HG03565 (cell line): Measurements from ENCODE around the gene POLR3A.
"Not testable (repeated sequence)": the region's sequence is repeated elsewhere in the genome, so short reads cannot be mapped to it uniquely, and the experiment has no call there.

Experiments
- ATAC-seq: cut with Tn5 transposase; IDR thresholded peaks from one replicate; pipeline ENCODE4 v1.9.1; 2021; ENCODE audit warnings: mild to moderate bottlenecking, moderate library complexity; ENCODE audit not compliant: unreplicated experiment

POLR3A gene

GRCh38 chr10:78029269-78030226 lies at the start of gene POLR3A:
Gene POLR3A (minus strand): TSS chr10:78029515. CDS start chr10:78029407, 108 bp downstream.
- ATAC-seq = peak; percentile 42

- no peak for ATAC-seq
Measured at GRCh38 chr10:78078539-78079330, 49.4 kb upstream of the POLR3A start.

DNA sequence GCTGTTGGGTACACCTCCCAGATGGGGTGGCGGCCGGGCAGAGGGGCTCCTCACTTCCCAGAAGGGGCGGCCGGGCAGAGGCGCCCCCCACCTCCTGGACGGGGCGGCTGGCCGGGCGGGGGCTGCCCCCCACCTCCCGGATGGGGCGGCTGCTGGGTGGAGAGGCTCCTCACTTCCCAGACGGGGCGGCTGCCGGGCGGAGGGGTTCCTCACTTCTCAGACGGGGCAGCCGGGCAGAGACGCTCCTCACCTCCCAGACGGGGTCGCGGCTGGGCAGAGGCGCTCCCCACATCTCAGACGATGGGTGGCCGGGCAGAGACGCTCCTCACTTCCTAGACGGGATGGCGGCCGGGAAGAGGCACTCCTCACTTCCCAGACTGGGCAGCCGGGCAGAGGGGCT lies 46.5 kb upstream of the POLR3A start:
- ATAC-seq = not testable (repeated sequence)

DNA sequence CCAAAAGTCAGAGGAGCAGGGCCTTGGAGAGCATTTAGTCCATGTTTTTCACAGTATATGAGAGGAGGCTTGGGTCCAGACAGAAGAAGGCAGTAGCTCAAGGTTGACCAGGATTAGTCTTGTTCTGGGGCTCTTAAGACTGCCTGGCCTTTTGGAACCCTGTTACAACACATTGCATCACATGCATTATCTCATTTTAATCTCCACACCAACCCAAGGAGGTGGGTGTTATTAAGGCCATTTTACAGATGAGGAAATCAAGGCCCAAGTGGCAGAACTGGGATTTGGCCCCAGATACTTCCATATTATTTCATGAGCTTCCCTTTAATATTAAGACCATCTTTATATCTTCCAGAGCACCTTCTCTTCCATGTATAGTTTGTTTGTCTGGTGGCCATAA lies 43.2 kb upstream of the POLR3A start:
- no peak for ATAC-seq

DNA sequence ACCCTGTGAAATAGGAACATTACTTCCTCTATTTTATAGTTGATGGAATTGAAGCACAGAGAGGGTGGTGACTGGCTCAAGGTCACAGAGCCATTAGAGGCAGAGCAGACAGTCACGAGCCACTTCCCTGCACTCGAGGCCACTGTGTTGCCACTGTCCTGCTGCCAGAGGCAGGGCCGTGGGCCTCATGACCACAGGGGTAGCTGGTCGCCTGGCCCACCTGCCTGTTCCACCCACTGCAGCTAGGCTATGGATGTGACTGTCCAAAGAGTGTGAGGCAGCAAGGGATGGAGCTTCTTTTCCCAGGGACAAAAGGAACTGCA lies 42.5 kb upstream of the POLR3A start:
- no peak for ATAC-seq

- ATAC-seq = no peak
Measured at GRCh38 chr10:78071140-78071856, 42.0 kb upstream of the POLR3A start.

- ATAC-seq = no peak
Measured at GRCh38 chr10:78070726-78071125, 41.4 kb upstream of the POLR3A start.

DNA sequence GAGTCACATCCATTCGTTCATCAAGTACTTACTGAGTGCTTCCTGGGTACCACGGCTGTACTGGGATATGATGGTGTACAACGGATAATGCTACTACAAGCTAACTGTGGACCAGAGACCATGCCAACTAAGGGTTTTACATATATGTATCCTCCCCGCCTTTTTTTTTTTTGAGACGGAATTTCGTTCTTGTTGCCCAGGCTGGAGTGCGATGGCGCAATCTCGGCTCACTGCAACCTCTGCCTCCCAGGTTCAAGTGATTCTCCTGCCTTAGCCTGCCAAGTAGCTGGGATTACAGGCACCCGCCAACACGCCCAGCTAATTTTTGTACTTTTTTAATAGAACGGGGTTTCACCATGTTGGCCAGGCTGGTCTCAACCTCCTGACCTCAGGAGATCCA lies 40.7 kb upstream of the POLR3A start:
- ATAC-seq = not testable (repeated sequence)

- no peak for ATAC-seq
Measured at GRCh38 chr10:78069151-78069550, 39.8 kb upstream of the POLR3A start.

DNA sequence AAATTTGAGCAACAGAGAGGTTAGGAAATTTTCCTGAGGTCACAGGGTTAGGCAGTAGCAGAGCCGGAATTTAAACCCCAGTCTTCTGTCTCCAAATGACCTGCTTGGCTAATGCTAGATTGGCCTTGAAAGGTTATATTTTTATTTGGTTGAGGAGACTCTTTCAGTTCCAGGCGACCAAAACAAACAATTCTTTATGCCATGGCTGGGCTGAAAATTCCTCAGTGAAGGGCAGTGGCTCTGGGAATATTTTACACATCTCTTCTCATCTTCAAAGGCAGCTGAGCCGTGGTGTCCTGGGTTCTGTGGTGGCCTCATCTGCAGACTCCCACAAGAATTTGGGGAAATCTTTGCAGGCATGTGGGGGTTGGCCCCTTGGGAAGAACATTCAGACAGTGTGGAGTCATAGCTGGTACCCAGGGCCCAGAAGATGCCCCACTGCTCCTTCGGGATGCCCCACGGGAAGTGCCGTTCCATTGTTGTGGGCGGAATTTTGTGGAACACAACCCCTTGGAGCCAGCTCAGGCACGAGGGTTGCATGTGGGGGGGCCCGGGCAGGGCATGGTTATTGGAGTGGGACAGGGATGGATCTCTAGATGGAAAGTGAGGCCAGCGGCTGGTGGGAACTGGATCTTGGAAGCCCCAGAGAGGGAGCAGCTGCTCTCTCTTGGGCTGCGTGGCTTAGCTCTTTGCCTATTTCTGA lies 37.6 kb upstream of the POLR3A start:
- ATAC-seq = no peak

GRCh38 chr10:78066012-78066411 lies 36.7 kb upstream of the POLR3A start:
- no peak for ATAC-seq

GRCh38 chr10:78065611-78066010 lies 36.3 kb upstream of the POLR3A start:
- no peak for ATAC-seq

DNA sequence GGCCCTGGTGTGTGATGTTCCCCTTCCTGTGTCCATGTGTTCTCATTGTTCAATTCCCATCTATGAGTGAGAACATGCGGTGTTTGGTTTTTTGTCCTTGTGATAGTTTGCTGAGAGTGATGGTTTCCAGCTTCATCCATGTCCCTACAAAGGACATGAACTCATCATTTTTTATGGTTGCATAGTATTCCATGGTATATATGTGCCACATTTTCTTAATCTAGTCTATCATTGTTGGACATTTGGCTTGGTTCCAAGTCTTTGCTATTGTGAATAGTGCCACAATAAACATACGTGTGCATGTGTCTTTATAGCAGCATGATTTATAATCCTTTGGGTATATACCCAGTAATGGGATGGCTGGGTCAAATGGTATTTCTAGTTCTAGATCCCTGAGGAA lies 35.6 kb upstream of the POLR3A start:
- not testable (repeated sequence) for ATAC-seq

DNA sequence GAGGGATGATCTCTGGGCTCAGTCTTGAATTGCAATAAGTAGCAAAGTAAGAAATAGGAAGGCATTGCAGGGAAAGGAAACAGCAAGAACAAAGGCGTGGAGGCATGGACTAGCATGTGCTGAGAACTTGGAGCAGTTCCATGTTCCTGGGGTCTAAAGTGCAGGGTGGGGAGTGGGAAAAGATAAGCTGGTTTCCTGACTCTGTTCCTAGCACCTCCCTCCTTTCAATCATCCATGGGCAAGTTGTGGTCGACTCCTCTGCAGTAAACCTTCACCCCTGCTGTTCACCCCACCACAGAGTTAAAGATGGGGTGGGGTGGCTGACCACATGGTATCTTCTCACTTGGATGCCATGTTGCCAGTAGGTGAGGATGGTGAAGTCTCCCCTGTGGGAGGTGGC lies 33.9 kb upstream of the POLR3A start:
- no peak for ATAC-seq

GRCh38 chr10:78062296-78062695 lies 33.0 kb upstream of the POLR3A start:
- no peak for ATAC-seq

DNA sequence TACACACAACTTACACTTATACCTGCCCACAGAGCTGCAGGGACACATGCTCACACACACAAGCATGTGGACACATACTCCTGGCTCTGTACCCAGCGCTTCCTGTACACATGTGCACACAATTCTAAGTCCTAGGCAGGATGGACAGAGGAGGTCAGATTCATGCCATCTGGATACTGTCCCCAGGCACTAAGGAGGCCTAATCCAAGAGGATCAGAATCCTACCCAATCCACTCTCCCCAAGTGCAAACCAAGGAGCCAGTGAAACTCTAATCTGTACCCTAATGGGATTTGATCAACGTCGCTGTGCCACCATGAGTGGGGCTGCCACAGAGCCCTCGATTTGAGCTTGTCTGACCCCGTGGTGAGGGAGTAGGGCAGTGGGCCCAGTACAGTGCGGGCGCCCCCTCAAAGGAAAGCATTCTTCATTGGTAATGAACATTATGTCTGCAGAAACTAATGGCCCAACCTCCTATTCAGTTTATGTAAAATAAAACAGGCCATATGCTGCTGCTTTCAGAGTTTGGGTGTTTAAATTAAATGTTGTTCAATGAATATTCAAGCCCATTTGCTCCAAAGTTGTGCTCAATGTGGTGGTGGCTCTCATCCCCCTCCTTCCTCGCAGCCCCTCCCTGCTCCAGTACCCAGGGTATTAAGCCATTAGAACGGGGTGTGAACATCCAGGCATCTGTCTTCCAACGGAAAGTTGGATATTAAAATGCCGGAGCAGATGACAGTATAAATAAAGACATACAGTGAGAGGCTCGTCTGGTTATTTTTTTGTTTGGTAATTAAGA lies 30.8 kb upstream of the POLR3A start:
- ATAC-seq = no peak

DNA sequence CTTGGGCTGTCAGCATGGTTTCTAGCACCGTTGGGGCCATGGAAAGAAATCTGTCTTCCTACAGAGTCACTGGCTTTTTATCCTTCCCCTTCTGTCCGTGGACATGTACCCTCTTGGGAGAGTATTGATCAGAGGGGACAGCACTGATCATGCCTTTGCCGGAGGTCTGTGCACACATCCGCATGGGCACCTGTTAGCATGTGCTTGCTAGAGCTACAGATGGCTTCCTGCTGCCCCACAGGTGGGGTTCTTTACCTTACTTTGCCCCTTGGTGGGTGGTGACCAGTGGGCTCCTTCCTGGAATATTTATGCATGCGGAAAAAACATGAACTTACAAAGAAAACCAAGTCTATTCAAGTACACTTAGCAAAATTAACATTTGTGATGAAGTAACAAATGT lies 29.2 kb upstream of the POLR3A start:
- ATAC-seq = no peak

GRCh38 chr10:78053211-78053868 lies 24.0 kb upstream of the POLR3A start:
- no peak for ATAC-seq

DNA sequence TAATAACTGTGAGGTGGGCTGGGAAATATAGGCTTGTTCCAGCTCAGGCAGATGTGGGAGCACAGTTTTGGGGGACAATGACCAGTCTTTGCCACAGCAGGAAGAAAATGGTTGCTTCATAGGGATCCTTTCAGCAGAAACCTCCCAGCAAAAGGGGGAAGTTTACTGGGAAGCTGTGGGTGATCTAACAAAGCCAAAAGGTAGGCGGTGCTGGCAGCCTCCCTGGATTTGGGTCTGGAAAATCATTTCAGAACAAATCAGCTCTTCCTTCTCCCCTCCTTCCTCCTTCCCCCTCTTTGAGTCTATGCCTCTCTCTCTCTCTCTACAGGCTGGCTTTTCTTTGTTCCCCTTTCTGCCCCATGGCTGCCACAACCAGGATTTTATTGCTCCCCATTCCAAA lies 20.5 kb upstream of the POLR3A start:
- no peak for ATAC-seq
